Vagina (tissue), 2 donors: Measurements from ENCODE around the gene AADAT. TPM values are rescaled to one million over a fixed set of nuclear protein-coding genes. Genes with fewer than 3 reads are reported as not detected.

Experiments used
- DNase-seq, 2 donors: peaks; one replicate each; pipeline ENCODE4 v3.0.0-alpha.2; 2017; ENCODE audit errors: extremely low spot score in 2 of 2
- H3K27ac ChIP-seq: fragments of 200-600 bp; sonication (generic); one replicate; pipeline ENCODE4 v1.5.1; 2019
- H3K27me3 ChIP-seq: fragments of 200-600 bp; sonication (generic); one replicate; pipeline ENCODE4 v1.5.1; 2019
- H3K36me3 ChIP-seq, 2 donors: fragments of 200-600 bp; sonication (generic); one replicate each; pipeline ENCODE4 v1.5.1; 2017 to 2019
- H3K4me1 ChIP-seq: fragments of 200-600 bp; sonication (generic); one replicate; pipeline ENCODE4 v1.5.1; 2019
- H3K4me3 ChIP-seq, 2 donors: fragments of 200-600 bp; sonication (generic); 1 replicate in 1 of 2; 2 replicates in 1 of 2; pipeline ENCODE4 v1.5.1; 2016 to 2019
- H3K9me3 ChIP-seq: fragments of 200-600 bp; sonication (generic); one replicate; pipeline ENCODE4 v1.5.1; 2019
- POLR2A ChIP-seq, 2 donors: fragments of 450-650 bp; IDR thresholded peaks; one replicate each; pipeline ENCODE4 v1.6.1; 2017; ENCODE audit warnings: antibody characterized with exemption in 2 of 2, mild to moderate bottlenecking in 2 of 2, moderate library complexity in 2 of 2
- POLR2AphosphoS5 ChIP-seq, 2 donors: sonication (generic); formaldehyde crosslinking; IDR thresholded peaks; one replicate each; pipeline ENCODE4 v1.9.0; 2017; ENCODE audit warnings: antibody characterized with exemption in 2 of 2, mild to moderate bottlenecking in 2 of 2, low read depth in 1 of 2; ENCODE audit not compliant: insufficient read depth in 1 of 2
- intact Hi-C: fragments of 100-400 bp; cut with DNase I; formaldehyde crosslinking; loops from one replicate; pipeline ENCODE4 v1.15.1; 2023
- total RNA-seq: library from RNA; depleted of rRNA; stranded (reverse); fragments of >200 nt; gene quantifications from one replicate; pipeline ENCODE4 v1.2.3, GENCODE V29; 2016
- TF ChIP-seq, protein P1 (sequence below), 3 experiments: fragments of 450-650 bp in 2 of 3; fragments of 200-600 bp in 1 of 3; sonication (generic) in 1 of 3; IDR thresholded peaks; one replicate each; pipeline ENCODE4 v1.5.1; 2017 to 2019; ENCODE audit warnings: antibody characterized with exemption in 3 of 3, mild to moderate bottlenecking in 2 of 3, moderate library complexity in 2 of 3

Gene AADAT
- total RNA-seq, 1 donor from 2014 or later, result 3.7 TPM

DNA sequence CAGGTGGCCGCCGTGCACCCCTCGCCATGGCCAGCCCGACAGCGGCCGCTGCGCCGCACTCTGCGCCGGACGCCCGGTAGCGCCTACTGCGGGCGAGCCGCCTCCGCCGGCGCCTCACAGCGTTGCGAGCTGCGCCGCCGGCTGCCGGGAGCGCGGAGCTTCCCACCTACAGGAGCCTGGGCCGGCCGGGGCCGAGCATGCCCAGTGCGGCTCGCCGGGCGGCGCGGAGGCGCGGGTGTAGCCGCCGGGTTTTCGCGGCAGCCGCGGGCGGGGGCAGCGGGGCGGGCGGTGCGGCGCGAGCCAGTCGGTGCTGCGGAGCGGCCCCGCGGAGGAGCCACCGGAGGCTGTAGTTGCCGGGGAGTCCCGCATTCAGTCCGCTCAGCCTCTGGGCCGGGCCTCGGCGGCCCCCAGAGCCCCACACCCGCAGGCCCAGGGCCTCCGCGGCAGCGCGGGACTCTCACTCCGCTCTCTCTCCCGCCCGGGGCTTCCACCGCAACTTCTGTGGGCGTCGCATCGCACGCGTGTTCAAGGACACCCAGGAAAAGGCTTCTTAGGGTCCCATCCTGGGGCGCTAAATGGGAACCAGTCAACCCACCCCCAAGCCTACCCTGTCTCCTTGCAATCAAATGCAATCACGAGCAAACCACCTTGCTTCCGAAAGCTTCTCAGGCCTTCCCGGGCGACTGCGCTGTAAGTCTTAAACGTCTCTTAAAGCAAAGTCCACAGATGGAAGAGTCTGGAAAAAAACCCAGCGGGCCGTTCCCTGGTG is 63.3 kb downstream of the AADAT start, which contains the start of gene MFAP3L:
MFAP3L (minus strand) TSS at position 143 of the 769 bp plus-strand sequence. CDS start 20,518 bp downstream, outside the sequence.
- TF ChIP-seq, protein P1, sequence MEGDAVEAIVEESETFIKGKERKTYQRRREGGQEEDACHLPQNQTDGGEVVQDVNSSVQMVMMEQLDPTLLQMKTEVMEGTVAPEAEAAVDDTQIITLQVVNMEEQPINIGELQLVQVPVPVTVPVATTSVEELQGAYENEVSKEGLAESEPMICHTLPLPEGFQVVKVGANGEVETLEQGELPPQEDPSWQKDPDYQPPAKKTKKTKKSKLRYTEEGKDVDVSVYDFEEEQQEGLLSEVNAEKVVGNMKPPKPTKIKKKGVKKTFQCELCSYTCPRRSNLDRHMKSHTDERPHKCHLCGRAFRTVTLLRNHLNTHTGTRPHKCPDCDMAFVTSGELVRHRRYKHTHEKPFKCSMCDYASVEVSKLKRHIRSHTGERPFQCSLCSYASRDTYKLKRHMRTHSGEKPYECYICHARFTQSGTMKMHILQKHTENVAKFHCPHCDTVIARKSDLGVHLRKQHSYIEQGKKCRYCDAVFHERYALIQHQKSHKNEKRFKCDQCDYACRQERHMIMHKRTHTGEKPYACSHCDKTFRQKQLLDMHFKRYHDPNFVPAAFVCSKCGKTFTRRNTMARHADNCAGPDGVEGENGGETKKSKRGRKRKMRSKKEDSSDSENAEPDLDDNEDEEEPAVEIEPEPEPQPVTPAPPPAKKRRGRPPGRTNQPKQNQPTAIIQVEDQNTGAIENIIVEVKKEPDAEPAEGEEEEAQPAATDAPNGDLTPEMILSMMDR (IDR thresholded peaks at IDR 0.05), result no peak
- peak in 1 of 2 donors; percentile 68 for TF ChIP-seq POLR2AphosphoS5 (IDR thresholded peaks at IDR 0.05; ENCODE audit: insufficient read depth in 1 of 2, low read depth in 1 of 2)
- peak in 1 of 2 donors; percentile 53 for TF ChIP-seq POLR2A (IDR thresholded peaks at IDR 0.05)
- intact Hi-C loops, result loop anchor here (5.0 kb wide), 1 partner anchor 414 kb away; the partner anchor contains the start of gene NEK1
- Histone ChIP-seq H3K4me3 (peak within 1 kb of the TSS; percentile 71 to 74), H3K4me1 (peaks cover 4% of the 10 kb centered on the region), H3K36me3 (no peaks in the 10 kb centered on the region), H3K27me3 (no peaks in the 10 kb centered on the region), H3K9me3 (no peaks in the 10 kb centered on the region), H3K27ac (peak within 1 kb of the TSS; percentile 82)
- DNase-seq, result no peak

DNA sequence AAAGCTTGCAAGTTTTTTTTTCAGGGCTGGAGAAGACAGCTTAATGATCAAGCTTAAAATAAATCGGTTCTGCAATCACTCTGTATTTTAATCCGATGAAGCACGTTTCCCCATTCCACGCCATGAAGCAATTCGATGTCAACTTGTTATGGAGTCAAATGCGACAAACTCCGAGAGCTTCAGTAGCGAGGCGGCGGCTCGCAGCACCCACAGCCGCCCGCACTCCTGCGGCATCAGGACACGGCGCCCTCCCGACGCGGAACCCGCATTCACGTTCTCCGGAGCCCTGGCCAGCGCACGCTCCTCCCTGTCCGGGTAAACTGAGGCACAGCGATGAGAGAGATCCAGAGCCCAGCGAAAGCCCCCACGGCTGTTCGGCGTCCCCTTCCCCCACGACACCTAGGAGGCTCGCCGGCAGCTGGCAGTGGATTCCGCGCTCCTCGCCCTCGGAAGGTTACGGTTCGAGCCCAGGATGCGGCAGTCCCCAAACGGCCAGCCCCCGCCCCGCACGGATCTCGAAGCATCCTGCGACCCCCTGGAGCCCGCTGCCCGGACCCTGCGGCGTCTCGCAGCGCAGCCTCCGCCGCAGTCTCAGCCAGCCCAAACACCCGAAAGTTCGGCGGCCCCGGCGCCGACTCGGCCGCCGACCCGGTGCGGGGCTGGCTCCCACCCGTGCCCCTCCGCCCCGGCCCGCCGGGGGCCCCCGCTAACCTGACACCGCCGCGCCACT is 64.1 kb downstream of the AADAT start:
- H3K27me3 ChIP-seq, result no peaks in the 10 kb centered on the region
- no peak for DNase-seq
- TF ChIP-seq POLR2A (IDR thresholded peaks at IDR 0.05) (no peak), POLR2AphosphoS5 (IDR thresholded peaks at IDR 0.05; ENCODE audit: insufficient read depth in 1 of 2, low read depth in 1 of 2) (peak in 1 of 2 donors; percentile 22)
- TF ChIP-seq, protein P1 (IDR thresholded peaks at IDR 0.05), result no peak
- H3K36me3 ChIP-seq, result no peaks in the 10 kb centered on the region
- peaks cover 4% of the 10 kb centered on the region for H3K4me1 ChIP-seq
- H3K4me3 ChIP-seq, result peak overlapping the region; percentile 71 to 74
- H3K27ac ChIP-seq, result peak overlapping the region; percentile 57
- no peaks in the 10 kb centered on the region for H3K9me3 ChIP-seq
- intact Hi-C loops, result loop anchor here (5.0 kb wide), 1 partner anchor 413 kb away; the partner anchor contains the start of gene NEK1

DNA sequence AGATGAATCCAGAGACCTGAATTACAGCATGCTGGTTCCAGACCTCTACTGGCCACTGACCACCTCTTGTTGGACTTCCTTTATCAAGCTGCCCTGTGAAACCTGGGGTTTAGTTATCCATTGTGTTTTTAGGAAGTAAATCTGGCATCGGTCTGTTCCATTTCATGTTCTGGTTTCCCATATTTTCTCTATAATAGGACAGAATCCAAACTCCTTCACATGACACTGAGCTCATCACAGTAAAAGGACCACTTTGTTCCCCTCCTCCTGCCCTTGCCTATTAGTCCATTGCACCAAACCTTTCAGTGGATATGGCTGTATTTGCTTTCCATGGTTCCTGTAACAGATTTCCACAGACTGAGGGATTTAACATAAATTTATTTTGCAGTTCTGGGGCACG is 67.5 kb downstream of the AADAT start:
- DNase-seq, result no peak
- Histone ChIP-seq H3K36me3 (no peaks in the 10 kb centered on the region), H3K27me3 (no peaks in the 10 kb centered on the region), H3K9me3 (no peaks in the 10 kb centered on the region), H3K27ac (no peak overlapping the region), H3K4me1 (no peaks in the 10 kb centered on the region), H3K4me3 (no peak overlapping the region)
- intact Hi-C loops, result no loop called here
- TF ChIP-seq, protein P1 (IDR thresholded peaks at IDR 0.05), result no peak
- no peak for TF ChIP-seq POLR2A (IDR thresholded peaks at IDR 0.05)
- no peak for TF ChIP-seq POLR2AphosphoS5 (IDR thresholded peaks at IDR 0.05; ENCODE audit: insufficient read depth in 1 of 2, low read depth in 1 of 2)

DNA sequence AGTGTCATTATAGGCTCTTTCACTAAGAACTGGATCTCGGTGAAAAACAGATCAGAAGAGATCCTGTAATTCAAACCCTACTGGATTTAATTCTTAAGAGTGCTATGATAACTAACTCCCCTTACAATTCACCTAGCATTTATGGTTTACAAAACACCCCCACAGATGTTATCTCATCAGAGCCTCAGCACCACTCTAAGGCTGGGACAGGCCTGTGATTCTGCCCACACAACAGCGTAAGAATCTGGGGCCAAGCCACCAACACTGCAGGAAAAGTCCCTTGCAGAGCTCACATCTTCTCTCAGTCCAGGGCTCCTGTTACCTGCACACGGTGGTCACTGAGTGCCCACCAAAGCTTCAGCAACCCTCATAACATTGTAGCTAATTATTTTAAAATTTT is 72.5 kb downstream of the AADAT start:
- Histone ChIP-seq H3K4me3 (no peak overlapping the region), H3K36me3 (no peaks in the 10 kb centered on the region), H3K9me3 (no peaks in the 10 kb centered on the region), H3K27ac (no peak overlapping the region), H3K27me3 (no peaks in the 10 kb centered on the region), H3K4me1 (no peaks in the 10 kb centered on the region)
- intact Hi-C loops, result no loop called here
- TF ChIP-seq POLR2AphosphoS5 (IDR thresholded peaks at IDR 0.05; ENCODE audit: insufficient read depth in 1 of 2, low read depth in 1 of 2) (no peak), POLR2A (IDR thresholded peaks at IDR 0.05) (no peak)
- TF ChIP-seq, protein P1 (IDR thresholded peaks at IDR 0.05), result no peak
- no peak for DNase-seq
